Endodermal cell (in vitro differentiated cells): ENCODE measurements around the gene SLC5A10. TPM values are rescaled to one million over a fixed set of nuclear protein-coding genes. Genes with fewer than 3 reads are reported as not detected.

Source experiments
- DNase-seq: peaks from one replicate; pipeline ENCODE4 v3.0.0-alpha.2; 2017
- H3K27ac ChIP-seq: 2 replicates; pipeline ENCODE4 v1.5.1; 2013; ENCODE audit warnings: mild to moderate bottlenecking, low read depth, low read length, moderate library complexity
- H3K27me3 ChIP-seq: 2 replicates; pipeline ENCODE4 v1.6.1; 2013; ENCODE audit warnings: mild to moderate bottlenecking, low read length, moderate library complexity; ENCODE audit not compliant: insufficient read depth, control insufficient read depth, poor library complexity, severe bottlenecking
- H3K36me3 ChIP-seq: 2 replicates; pipeline ENCODE4 v1.7.0; 2013; ENCODE audit warnings: mild to moderate bottlenecking, low read length, moderate library complexity; ENCODE audit not compliant: control insufficient read depth, insufficient read depth
- H3K4me1 ChIP-seq: one replicate; pipeline ENCODE4 v1.7.0; 2013; ENCODE audit warnings: low read length; ENCODE audit not compliant: control insufficient read depth, insufficient read depth
- H3K4me3 ChIP-seq: 2 replicates; pipeline ENCODE4 v1.5.1; 2013; ENCODE audit warnings: mild to moderate bottlenecking, low read length, moderate library complexity
- H3K9ac ChIP-seq: 2 replicates; pipeline ENCODE4 v1.6.1; 2013; ENCODE audit warnings: mild to moderate bottlenecking, low read length, moderate library complexity; ENCODE audit not compliant: poor library complexity, severe bottlenecking; ENCODE audit errors: extremely low read depth
- H3K9me3 ChIP-seq: 2 replicates; pipeline ENCODE4 v1.6.1; 2013; ENCODE audit warnings: mild to moderate bottlenecking, low read length, moderate library complexity; ENCODE audit not compliant: control insufficient read depth
- H3K27ac Mint-ChIP-seq: 2 replicates; pipeline ENCODE4 v1.8.0; 2020; ENCODE audit warnings: mixed read lengths
- H3K27me3 Mint-ChIP-seq: 2 replicates; pipeline ENCODE4 v1.8.0; 2021; ENCODE audit warnings: mild to moderate bottlenecking, mixed read lengths; ENCODE audit not compliant: insufficient read depth
- H3K36me3 Mint-ChIP-seq: 2 replicates; pipeline ENCODE4 v1.8.0; 2020; ENCODE audit warnings: low read depth, mixed read lengths
- H3K4me1 Mint-ChIP-seq: 2 replicates; pipeline ENCODE4 v1.8.0; 2020; ENCODE audit warnings: mixed read lengths
- H3K4me3 Mint-ChIP-seq: 2 replicates; pipeline ENCODE4 v1.8.0; 2020; ENCODE audit warnings: mild to moderate bottlenecking, moderate library complexity, mixed read lengths
- H3K9me3 Mint-ChIP-seq: 2 replicates; pipeline ENCODE4 v1.8.0; 2020; ENCODE audit warnings: mild to moderate bottlenecking, mixed read lengths
- CTCF ChIP-seq: fragments of 200-600 bp; sonication (generic); conservative IDR thresholded peaks from 2 replicates; pipeline ENCODE4 v1.5.0; 2021; ENCODE audit warnings: antibody characterized with exemption, mild to moderate bottlenecking
- WGBS, 2 experiments: methylation state at CpG; one replicate each; pipeline versions ENCODE4 v1.1.5 to v1.1.7; 2013; ENCODE audit warnings: missing lambda C conversion rate in 2 of 2, mixed read lengths in 1 of 2; ENCODE audit not compliant: insufficient coverage in 1 of 2, insufficient read length in 1 of 2; 5-methylcytosine and 5-hydroxymethylcytosine counted together
- total RNA-seq, 2 donors: library from RNA; stranded (reverse); fragmentation: NEBNext Ultra II Directional in 1 of 2; extraction: Animal tissue kit (Norgen Biotek cat#: 25700) in 1 of 2; gene quantifications; 2 replicates in 1 of 2; 3 replicates in 1 of 2; pipeline ENCODE4 v1.2.1, GENCODE V29; 2021

The SLC5A10 gene
- total RNA-seq, 2 donors from 2014 or later: 0.11 to 0.29 TPM

GRCh38 chr17:19015428-19015827, 63.5 kb downstream of the SLC5A10 start:
- Mint-ChIP-seq H3K27me3 (no peaks in the 10 kb centered on the region), H3K27ac (no peak overlapping the region), H3K36me3 (no peaks in the 10 kb centered on the region), H3K9me3 (no peaks in the 10 kb centered on the region), H3K4me3 (no peak overlapping the region), H3K4me1 (peaks cover 20% of the 10 kb centered on the region)
- H3K4me1 ChIP-seq: no peaks in the 10 kb centered on the region
- H3K9me3 ChIP-seq: no peaks in the 10 kb centered on the region
- DNase-seq: no peak
- no peak overlapping the region for H3K27ac ChIP-seq
- no peaks in the 10 kb centered on the region for H3K36me3 ChIP-seq
- WGBS, 2 experiments: 93 to 94% methylated on average over 5 to 7 of the region's 7 CpGs
- H3K9ac ChIP-seq: no peak overlapping the region
- H3K4me3 ChIP-seq: no peak overlapping the region
- no peaks in the 10 kb centered on the region for H3K27me3 ChIP-seq
- no peak for TF ChIP-seq CTCF

- Histone ChIP-seq H3K27me3 (no peaks in the 10 kb centered on the region), H3K9me3 (no peaks in the 10 kb centered on the region), H3K9ac (no peak overlapping the region), H3K27ac (no peak overlapping the region), H3K36me3 (no peaks in the 10 kb centered on the region), H3K4me3 (no peak overlapping the region), H3K4me1 (no peaks in the 10 kb centered on the region)
- TF ChIP-seq CTCF: no peak
- no peak for DNase-seq
- 93 to 100% methylated on average over 4 to 8 of the region's 8 CpGs for WGBS, 2 experiments
- no peaks in the 10 kb centered on the region for H3K9me3 Mint-ChIP-seq
- H3K4me3 Mint-ChIP-seq: no peak overlapping the region
- no peak overlapping the region for H3K27ac Mint-ChIP-seq
- no peaks in the 10 kb centered on the region for H3K27me3 Mint-ChIP-seq
- peaks cover 12% of the 10 kb centered on the region for H3K4me1 Mint-ChIP-seq
- no peaks in the 10 kb centered on the region for H3K36me3 Mint-ChIP-seq
These were observed 64.3 kb downstream of the SLC5A10 start for GRCh38 chr17:19016297-19016696.

- H3K9me3 Mint-ChIP-seq: no peaks in the 10 kb centered on the region
- TF ChIP-seq CTCF: no peak
- H3K4me1 Mint-ChIP-seq: peaks cover 10% of the 10 kb centered on the region
- Histone ChIP-seq H3K9ac (no peak overlapping the region), H3K36me3 (no peaks in the 10 kb centered on the region), H3K27ac (no peak overlapping the region), H3K4me1 (no peaks in the 10 kb centered on the region), H3K27me3 (no peaks in the 10 kb centered on the region), H3K4me3 (no peak overlapping the region), H3K9me3 (no peaks in the 10 kb centered on the region)
- 87 to 92% methylated on average over 2 to 7 of the region's 7 CpGs for WGBS, 2 experiments
- no peak overlapping the region for H3K4me3 Mint-ChIP-seq
- no peak overlapping the region for H3K27ac Mint-ChIP-seq
- DNase-seq: no peak
- no peaks in the 10 kb centered on the region for H3K36me3 Mint-ChIP-seq
- H3K27me3 Mint-ChIP-seq: no peaks in the 10 kb centered on the region
These were observed 64.9 kb downstream of the SLC5A10 start for GRCh38 chr17:19016881-19017280.
